Stimulated activated CD4-positive, alpha-beta T cell treated with anti-CD3 and anti-CD28 coated beads, TNF-alpha, amount 100 ng/mL, for 48 hours (primary cell): ENCODE results near the gene TCL1B.

Source experiments
- DNase-seq, 3 donors: peaks; one replicate each; pipeline ENCODE4 v3.0.0-alpha.2; 2020; ENCODE audit warnings: low read depth in 3 of 3

The TCL1B gene

GRCh38 chr14:95667249-95667693, 19.0 kb upstream of the TCL1B start:
- no peak for DNase-seq

GRCh38 chr14:95668235-95668772, 17.9 kb upstream of the TCL1B start:
- DNase-seq, result no peak

GRCh38 chr14:95674613-95675012, 11.6 kb upstream of the TCL1B start:
- DNase-seq, result no peak

- DNase-seq, result no peak
Observed at GRCh38 chr14:95675486-95675885, 10.7 kb upstream of the TCL1B start.

GRCh38 chr14:95677179-95677835, 8.9 kb upstream of the TCL1B start:
- DNase-seq, result no peak

- DNase-seq, result no peak
Observed at GRCh38 chr14:95679148-95679815, 6.9 kb upstream of the TCL1B start.

GRCh38 chr14:95679998-95680735, 6.1 kb upstream of the TCL1B start:
- no peak for DNase-seq

GRCh38 chr14:95681153-95681552, 5.1 kb upstream of the TCL1B start:
- no peak for DNase-seq

GRCh38 chr14:95683793-95684192, 2.4 kb upstream of the TCL1B start:
- DNase-seq, result peak in 1 of 3 donors; percentile 12

- no peak for DNase-seq
Observed at GRCh38 chr14:95686935-95687334, 709 bp downstream of the TCL1B start.

GRCh38 chr14:95689441-95689840, 3.2 kb downstream of the TCL1B start:
- no peak for DNase-seq

GRCh38 chr14:95690815-95691214, 4.6 kb downstream of the TCL1B start:
- DNase-seq, result no peak

- DNase-seq, result no peak
Observed at GRCh38 chr14:95691591-95691990, 5.4 kb downstream of the TCL1B start.

- DNase-seq, result no peak
Observed at GRCh38 chr14:95692109-95692508, 5.9 kb downstream of the TCL1B start.

- no peak for DNase-seq
Observed at GRCh38 chr14:95695051-95695450, 8.8 kb downstream of the TCL1B start.

- no peak for DNase-seq
Observed at GRCh38 chr14:95695913-95696312, 9.7 kb downstream of the TCL1B start.

- DNase-seq, result no peak
Observed at GRCh38 chr14:95696741-95697140, 10.5 kb downstream of the TCL1B start.

GRCh38 chr14:95697764-95698163, 11.5 kb downstream of the TCL1B start:
- no peak for DNase-seq

- DNase-seq, result no peak
Observed at GRCh38 chr14:95698287-95698686, 12.1 kb downstream of the TCL1B start.

GRCh38 chr14:95699412-95699811, 13.2 kb downstream of the TCL1B start:
- DNase-seq, result no peak

- no peak for DNase-seq
Observed at GRCh38 chr14:95700221-95700976, 14.2 kb downstream of the TCL1B start.

- no peak for DNase-seq
Observed at GRCh38 chr14:95701846-95702221, 15.6 kb downstream of the TCL1B start.
